ENCODE results near the gene OR2A12.

- TF ChIP-seq TAF1 (IDR thresholded peaks at IDR 0.05; ENCODE audit: borderline replicate concordance, low read depth, low read length): no peak
- TF ChIP-seq POLR2A (IDR thresholded peaks at IDR 0.05; ENCODE audit: low read depth, low read length): no peak
Observed at GRCh38 chr7:144132262-144132661, 46.2 kb downstream of the OR2A12 start.

Measured in GM12892 (cell line).